Activated CD8-positive, alpha-beta memory T cell treated with anti-CD3 and anti-CD28 coated beads, Interleukin-2, amount 50 U/mL, for 1 hour (primary cell): Measurements from ENCODE around the gene F2RL3.

Experiments
- DNase-seq: peaks from one replicate; pipeline ENCODE4 v3.0.0-alpha.2; 2020; ENCODE audit errors: extremely low read depth

Gene F2RL3

GRCh38 chr19:16895467-16896145 lies 6.8 kb downstream of the F2RL3 start:
- no peak for DNase-seq

GRCh38 chr19:16896146-16897028 lies 7.6 kb downstream of the F2RL3 start:
- no peak for DNase-seq

- DNase-seq, result no peak
These were observed 8.4 kb downstream of the F2RL3 start for GRCh38 chr19:16897029-16897855.

- no peak for DNase-seq
These were observed 9.0 kb downstream of the F2RL3 start for GRCh38 chr19:16897856-16898161.

GRCh38 chr19:16898361-16899015 lies 9.7 kb downstream of the F2RL3 start:
- no peak for DNase-seq

GRCh38 chr19:16899566-16900075 lies 10.8 kb downstream of the F2RL3 start:
- no peak for DNase-seq

GRCh38 chr19:16901491-16902175 lies 12.8 kb downstream of the F2RL3 start:
- no peak for DNase-seq

- DNase-seq, result no peak
These were observed 13.7 kb downstream of the F2RL3 start for GRCh38 chr19:16902545-16902944.

GRCh38 chr19:16903347-16903746 lies 14.5 kb downstream of the F2RL3 start:
- DNase-seq, result no peak

GRCh38 chr19:16904599-16904998 lies 15.8 kb downstream of the F2RL3 start:
- DNase-seq, result no peak

- DNase-seq, result no peak
These were observed 20.0 kb downstream of the F2RL3 start for GRCh38 chr19:16908759-16909158.

- DNase-seq, result no peak
These were observed 22.2 kb downstream of the F2RL3 start for GRCh38 chr19:16911046-16911445.

- no peak for DNase-seq
These were observed 24.0 kb downstream of the F2RL3 start for GRCh38 chr19:16912780-16913179.

- no peak for DNase-seq
These were observed 25.6 kb downstream of the F2RL3 start for GRCh38 chr19:16914421-16914820.

GRCh38 chr19:16915135-16915534 lies 26.3 kb downstream of the F2RL3 start:
- DNase-seq, result no peak

- no peak for DNase-seq
These were observed 26.9 kb downstream of the F2RL3 start for GRCh38 chr19:16915734-16916133.

GRCh38 chr19:16917401-16917800 lies 28.6 kb downstream of the F2RL3 start:
- DNase-seq, result no peak

GRCh38 chr19:16919496-16919895 lies 30.7 kb downstream of the F2RL3 start:
- DNase-seq, result no peak

- DNase-seq, result no peak
These were observed 32.2 kb downstream of the F2RL3 start for GRCh38 chr19:16920816-16921529.

GRCh38 chr19:16921766-16922591 lies 33.2 kb downstream of the F2RL3 start:
- DNase-seq, result no peak
